SK-N-SH (cell line): Measurements from ENCODE around the gene HBB.

Experiments used
- GATA2 ChIP-seq: sonication (generic); formaldehyde crosslinking; IDR thresholded peaks from 2 replicates; pipeline ENCODE4 v1.5.0; 2020; ENCODE audit warnings: mild to moderate bottlenecking, missing genetic modification reagents
- USF1 ChIP-seq: IDR thresholded peaks from 2 replicates; pipeline ENCODE4 v1.4.0; 2012; ENCODE audit warnings: low read depth, borderline replicate concordance

- TF ChIP-seq GATA2: no peak
- TF ChIP-seq USF1: no peak
These were observed 22.1 kb downstream of the HBB start for GRCh38 chr11:5204787-5205186.
